Fibroblast of villous mesenchyme (primary cell): ENCODE measurements around the gene COLEC11. TPM values are rescaled to one million over a fixed set of nuclear protein-coding genes. Genes with fewer than 3 reads are reported as not detected.
"Not testable (repeated sequence)": the region's sequence is repeated elsewhere in the genome, so short reads cannot be mapped to it uniquely, and the experiment has no call there.

ENCODE experiments used
- DNase-seq: peaks from one replicate; pipeline ENCODE4 v3.0.0-alpha.2; 2010; ENCODE audit warnings: low read depth
- H3K4me3 ChIP-seq: 2 replicates; pipeline ENCODE4 v1.5.1; 2011; ENCODE audit warnings: low read depth, mild to moderate bottlenecking, low read length
- total RNA-seq: library from RNA; depleted of rRNA; stranded (reverse); fragments of >200 nt; gene quantifications from 2 replicates; pipeline ENCODE4 v1.2.3, GENCODE V29; 2012
- TF ChIP-seq, protein P1 (sequence below): IDR thresholded peaks from 2 replicates; pipeline ENCODE4 v1.5.1; 2012; ENCODE audit warnings: low read depth, mild to moderate bottlenecking, low read length; ENCODE audit not compliant: insufficient read depth

Gene COLEC11
- total RNA-seq, 1 donor = 0.43 TPM

DNA sequence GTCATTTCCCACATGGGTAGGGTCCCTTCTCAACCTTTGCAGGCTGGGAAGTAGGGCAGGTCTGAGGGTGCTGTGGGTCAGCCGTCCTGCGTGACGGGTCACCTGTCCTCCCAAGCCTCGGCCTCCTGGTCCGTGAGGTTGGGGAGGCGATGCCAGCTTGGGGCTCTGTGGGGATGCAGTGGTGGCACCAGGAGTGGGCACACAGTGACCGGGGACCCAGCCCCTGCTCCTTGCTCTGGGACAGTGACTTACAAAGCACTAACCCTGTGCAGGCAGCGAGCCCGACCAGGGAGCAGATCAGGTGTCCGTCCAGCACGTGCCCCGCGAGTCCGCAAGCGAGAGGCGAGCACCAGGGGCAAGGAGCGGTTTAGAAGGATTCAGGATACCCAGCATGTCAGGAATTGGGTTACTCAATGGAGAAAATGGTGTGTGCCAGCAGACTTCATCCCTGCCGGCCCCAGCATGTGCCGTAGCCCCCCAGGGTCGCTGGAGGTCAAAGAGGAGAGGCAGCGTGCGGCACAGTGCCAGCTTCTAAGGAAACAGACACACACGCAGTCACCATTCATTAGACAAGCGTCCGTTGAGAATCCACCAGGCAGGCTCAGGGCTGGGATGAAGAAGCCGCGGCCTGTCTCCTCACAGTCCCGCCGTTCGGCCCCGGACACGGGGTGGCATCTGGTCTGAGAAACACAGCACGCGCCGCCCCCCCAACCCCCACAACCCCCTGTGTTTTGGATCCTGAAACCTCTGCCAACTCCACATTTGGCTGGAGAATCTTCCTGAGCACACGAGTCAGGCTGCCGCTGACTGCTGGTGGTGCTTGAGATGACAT, 11.7 kb downstream of the COLEC11 start:
- TF ChIP-seq, protein P1, sequence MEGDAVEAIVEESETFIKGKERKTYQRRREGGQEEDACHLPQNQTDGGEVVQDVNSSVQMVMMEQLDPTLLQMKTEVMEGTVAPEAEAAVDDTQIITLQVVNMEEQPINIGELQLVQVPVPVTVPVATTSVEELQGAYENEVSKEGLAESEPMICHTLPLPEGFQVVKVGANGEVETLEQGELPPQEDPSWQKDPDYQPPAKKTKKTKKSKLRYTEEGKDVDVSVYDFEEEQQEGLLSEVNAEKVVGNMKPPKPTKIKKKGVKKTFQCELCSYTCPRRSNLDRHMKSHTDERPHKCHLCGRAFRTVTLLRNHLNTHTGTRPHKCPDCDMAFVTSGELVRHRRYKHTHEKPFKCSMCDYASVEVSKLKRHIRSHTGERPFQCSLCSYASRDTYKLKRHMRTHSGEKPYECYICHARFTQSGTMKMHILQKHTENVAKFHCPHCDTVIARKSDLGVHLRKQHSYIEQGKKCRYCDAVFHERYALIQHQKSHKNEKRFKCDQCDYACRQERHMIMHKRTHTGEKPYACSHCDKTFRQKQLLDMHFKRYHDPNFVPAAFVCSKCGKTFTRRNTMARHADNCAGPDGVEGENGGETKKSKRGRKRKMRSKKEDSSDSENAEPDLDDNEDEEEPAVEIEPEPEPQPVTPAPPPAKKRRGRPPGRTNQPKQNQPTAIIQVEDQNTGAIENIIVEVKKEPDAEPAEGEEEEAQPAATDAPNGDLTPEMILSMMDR = no peak
- no peak for DNase-seq

DNA sequence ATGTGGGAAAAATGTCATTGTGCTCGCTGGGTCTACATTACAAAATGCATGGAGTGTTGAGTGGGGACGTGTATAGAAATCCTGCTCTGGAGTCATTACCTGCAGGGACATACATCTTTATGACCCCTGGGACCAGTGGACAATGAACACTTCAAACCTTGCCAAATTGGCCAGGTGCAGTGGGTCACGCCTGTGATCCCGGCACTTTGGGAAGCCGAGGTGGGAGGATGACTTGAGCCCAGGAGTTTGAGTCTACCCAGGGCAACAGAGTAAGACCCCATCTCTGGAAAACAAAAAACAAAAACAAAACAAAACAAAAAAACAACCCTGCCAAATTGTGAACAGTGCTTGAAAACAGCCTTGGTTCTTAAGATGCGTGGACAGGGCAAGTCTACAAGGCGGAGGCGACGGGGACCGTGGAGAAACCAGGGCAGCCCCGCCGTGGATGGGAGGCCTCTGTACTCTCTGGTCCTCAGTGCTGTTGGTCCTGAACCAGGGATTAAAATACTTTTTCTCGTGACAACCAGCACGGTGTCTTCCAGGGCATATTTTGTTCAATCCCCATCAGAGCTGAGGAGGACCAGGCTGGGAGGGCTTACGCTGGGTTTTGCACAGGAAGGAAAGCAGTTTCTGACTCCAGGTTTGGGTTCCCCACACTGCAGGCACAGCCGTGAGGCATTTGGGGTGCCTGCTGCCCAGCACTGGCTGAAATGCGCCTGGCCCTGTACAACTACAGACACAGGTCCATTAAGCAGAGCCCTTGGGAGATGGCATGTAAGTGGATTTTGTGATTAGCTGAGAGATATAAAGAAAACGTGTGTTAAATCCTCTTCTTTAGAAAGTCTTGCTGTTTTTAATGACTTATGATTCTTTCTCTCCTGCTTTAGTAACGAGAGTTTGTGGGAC, 13.7 kb downstream of the COLEC11 start:
- no peak for DNase-seq
- TF ChIP-seq, protein P1 = no peak

More for the DNA sequence above, 11.7 kb downstream of the COLEC11 start:
- no peak overlapping the region for H3K4me3 ChIP-seq

DNA sequence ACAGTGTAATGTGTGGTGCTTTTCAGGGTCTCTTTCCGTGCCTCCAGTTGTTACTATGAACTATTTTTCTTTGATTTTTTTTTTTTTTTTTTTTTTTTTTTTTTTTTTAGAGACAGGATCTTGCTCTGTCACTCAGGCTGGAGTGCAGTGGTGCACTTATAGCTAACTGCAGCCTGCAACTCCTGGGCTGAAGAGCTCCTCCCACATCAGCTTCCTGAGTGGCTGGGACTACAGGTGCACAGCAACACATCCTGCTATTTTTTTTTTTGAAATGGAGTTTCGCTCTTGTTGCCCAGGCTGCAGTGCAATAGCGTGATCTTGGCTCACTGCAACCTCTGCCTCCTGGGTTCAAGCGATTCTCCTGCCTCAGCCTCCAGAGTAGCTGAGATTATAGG, 14.4 kb downstream of the COLEC11 start:
- not testable (repeated sequence) for DNase-seq, H3K4me3 ChIP-seq

More for the DNA sequence above, 13.7 kb downstream of the COLEC11 start:
- no peak overlapping the region for H3K4me3 ChIP-seq

DNA sequence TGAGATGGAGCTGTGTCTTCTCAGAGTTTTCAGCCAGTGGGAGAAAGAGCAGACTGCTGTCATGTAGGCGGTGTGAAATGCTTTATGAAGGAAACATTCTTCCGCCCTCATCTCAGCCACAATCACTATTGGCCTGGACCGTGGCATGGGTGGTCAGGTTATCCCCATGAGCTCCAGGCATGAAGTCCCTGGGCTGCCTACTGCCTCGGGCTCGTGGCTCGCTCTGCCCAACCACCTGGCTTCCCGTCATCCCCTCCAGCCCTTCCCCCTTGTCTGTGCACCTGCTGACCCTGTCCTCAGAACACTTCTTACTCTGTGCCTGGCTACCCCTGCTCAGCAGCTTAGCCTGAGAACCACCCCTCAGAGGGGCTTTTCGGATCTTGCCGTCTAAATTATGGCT, 15.5 kb downstream of the COLEC11 start:
- no peak for DNase-seq
- TF ChIP-seq, protein P1 = no peak

DNA sequence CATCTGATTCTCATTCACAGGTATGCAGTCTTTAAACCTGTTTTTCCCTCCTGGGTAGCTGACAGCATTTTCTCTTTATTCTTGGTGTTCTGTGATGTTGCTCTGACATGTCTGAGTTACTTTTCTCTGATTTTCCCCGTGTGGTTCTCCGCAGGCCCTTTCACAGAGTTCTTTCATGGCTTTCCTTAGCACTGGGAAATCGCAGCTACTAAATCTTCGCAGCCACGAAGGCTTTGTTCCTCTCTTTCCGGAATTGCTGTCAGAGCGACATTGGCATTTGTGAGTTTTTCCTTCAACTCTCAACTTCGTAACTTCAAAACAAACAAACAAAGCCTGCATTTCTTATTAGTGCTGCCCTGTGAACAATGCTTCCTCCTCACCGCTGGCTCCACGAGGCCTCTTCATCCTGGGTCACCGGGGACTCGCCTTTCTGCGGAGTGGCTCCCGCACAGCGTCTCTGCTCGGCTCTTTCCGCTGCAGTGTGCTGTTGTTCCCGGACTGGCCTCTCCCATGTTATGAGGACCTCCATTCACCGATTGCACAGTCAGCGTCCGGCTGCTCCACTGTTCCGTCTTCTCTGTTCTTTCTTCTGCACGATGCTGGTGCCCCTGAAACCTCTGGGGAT, 16.1 kb downstream of the COLEC11 start:
- DNase-seq = no peak
- TF ChIP-seq, protein P1 = no peak
- no peak overlapping the region for H3K4me3 ChIP-seq

More for the DNA sequence above, 15.5 kb downstream of the COLEC11 start:
- no peak overlapping the region for H3K4me3 ChIP-seq

DNA sequence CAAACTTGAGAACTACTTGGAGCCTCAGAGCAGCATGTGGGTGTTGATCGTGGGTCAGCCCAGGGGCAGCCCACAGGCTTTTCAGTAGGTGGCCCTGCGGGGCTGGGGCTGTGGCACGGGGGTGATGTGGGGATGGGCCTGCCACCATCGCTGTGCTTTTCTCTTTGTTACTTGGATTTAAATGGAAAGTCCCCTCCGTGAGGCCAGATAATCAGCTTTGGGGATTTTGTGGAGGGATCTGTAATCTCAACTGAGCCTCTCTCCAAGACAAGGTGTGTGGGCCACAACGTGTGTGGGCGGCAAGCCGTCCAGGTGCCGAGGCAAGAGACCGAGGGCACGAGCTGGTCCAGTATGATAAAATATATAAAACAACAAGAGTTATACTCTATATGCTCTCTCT, 16.7 kb downstream of the COLEC11 start:
- DNase-seq = no peak
- TF ChIP-seq, protein P1 = no peak
- H3K4me3 ChIP-seq = no peak overlapping the region
